Panc1 (cell line): ENCODE measurements around the gene GALNT13.

Source experiments
- CTCF ChIP-seq: fragments of 450-650 bp; IDR thresholded peaks from 2 replicates; pipeline ENCODE4 v1.5.1; 2017; ENCODE audit warnings: mild to moderate bottlenecking
- POLR2AphosphoS5 ChIP-seq: IDR thresholded peaks from 2 replicates; pipeline ENCODE4 v1.6.1; 2012; ENCODE audit warnings: mild to moderate bottlenecking, low read depth, low read length, moderate library complexity
- TCF7L2 ChIP-seq: IDR thresholded peaks from 2 replicates; pipeline ENCODE4 v1.6.1; 2011; ENCODE audit warnings: mild to moderate bottlenecking, low read depth, low read length, inconsistent platforms
- TF ChIP-seq, protein P1 (sequence below), 2 experiments: IDR thresholded peaks; 2 replicates each; pipeline ENCODE4 v1.6.1; 2011 to 2012; ENCODE audit warnings: low read depth in 2 of 2, control low read depth in 1 of 2, low read length in 1 of 2, mild to moderate bottlenecking in 1 of 2, moderate library complexity in 1 of 2; ENCODE audit not compliant: insufficient read depth in 1 of 2

- no peak for TF ChIP-seq POLR2AphosphoS5
- TF ChIP-seq CTCF, result no peak
- TF ChIP-seq TCF7L2, result no peak
- TF ChIP-seq, protein P1, sequence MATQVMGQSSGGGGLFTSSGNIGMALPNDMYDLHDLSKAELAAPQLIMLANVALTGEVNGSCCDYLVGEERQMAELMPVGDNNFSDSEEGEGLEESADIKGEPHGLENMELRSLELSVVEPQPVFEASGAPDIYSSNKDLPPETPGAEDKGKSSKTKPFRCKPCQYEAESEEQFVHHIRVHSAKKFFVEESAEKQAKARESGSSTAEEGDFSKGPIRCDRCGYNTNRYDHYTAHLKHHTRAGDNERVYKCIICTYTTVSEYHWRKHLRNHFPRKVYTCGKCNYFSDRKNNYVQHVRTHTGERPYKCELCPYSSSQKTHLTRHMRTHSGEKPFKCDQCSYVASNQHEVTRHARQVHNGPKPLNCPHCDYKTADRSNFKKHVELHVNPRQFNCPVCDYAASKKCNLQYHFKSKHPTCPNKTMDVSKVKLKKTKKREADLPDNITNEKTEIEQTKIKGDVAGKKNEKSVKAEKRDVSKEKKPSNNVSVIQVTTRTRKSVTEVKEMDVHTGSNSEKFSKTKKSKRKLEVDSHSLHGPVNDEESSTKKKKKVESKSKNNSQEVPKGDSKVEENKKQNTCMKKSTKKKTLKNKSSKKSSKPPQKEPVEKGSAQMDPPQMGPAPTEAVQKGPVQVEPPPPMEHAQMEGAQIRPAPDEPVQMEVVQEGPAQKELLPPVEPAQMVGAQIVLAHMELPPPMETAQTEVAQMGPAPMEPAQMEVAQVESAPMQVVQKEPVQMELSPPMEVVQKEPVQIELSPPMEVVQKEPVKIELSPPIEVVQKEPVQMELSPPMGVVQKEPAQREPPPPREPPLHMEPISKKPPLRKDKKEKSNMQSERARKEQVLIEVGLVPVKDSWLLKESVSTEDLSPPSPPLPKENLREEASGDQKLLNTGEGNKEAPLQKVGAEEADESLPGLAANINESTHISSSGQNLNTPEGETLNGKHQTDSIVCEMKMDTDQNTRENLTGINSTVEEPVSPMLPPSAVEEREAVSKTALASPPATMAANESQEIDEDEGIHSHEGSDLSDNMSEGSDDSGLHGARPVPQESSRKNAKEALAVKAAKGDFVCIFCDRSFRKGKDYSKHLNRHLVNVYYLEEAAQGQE (IDR thresholded peaks at IDR 0.05; ENCODE audit: insufficient read depth in 1 of 2, low read depth in 2 of 2, low read length in 1 of 2), result no peak
Measured at GRCh38 chr2:154394600-154394999, 522.9 kb downstream of the GALNT13 start.
